ENCODE data around the gene ABCA1. TPM values are rescaled to one million over a fixed set of nuclear protein-coding genes. Genes with fewer than 3 reads are reported as not detected.

Gene ABCA1
- total and polyA plus RNA-seq, 2 of the 4 experiments (the other 2 are of a cell fraction), result 5.8 to 52.2 TPM

DNA sequence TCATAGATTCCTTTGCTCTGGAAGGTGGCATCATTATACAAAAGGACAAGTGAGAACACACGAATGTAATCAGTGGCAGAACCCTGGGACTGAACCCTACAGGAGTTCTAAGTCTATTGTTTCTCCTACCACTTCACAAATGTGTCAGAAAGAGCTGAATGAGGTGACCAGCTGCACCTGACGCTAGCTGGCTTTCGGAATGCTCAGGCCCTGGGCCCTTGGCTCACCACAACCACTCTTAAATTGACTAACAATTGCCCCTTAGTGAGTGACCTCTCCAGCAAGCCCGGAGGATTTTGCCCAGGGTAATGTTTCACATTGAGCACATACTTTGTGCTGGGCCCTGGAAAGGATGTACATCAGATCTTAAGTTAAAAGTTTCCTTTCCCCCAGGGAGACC is 41.2 kb upstream of the ABCA1 start:
- Histone ChIP-seq H3K4me1 (ENCODE audit: control insufficient read depth, insufficient read depth, low read length) (peaks cover 11% of the 10 kb centered on the region), H3K9me1 (ENCODE audit: insufficient read depth, low read length) (peaks cover 5% of the 10 kb centered on the region; the same call in 1 of the 2 replicates), H2BK120ac (ENCODE audit: low read depth, low read length) (peak overlapping the region; percentile 100), H3K4me2 (ENCODE audit: low read depth, low read length) (peak overlapping the region; percentile 42; the same call in 1 of the 2 replicates), H3K23ac (ENCODE audit: low read depth, low read length) (peak overlapping the region; percentile 59), H3K27ac (ENCODE audit: insufficient read depth, low read length) (peak overlapping the region; percentile 98; the same call in 1 of the 2 replicates), H2BK20ac (ENCODE audit: low read depth, low read length) (peak overlapping the region; percentile 78), H3K18ac (ENCODE audit: low read depth, low read length) (peak overlapping the region; percentile 77), H3K56ac (ENCODE audit: extremely low read depth, insufficient read depth, low read length) (peak overlapping the region; percentile 67), H3K27me3 (ENCODE audit: control insufficient read depth, insufficient read depth, low read length) (no peaks in the 10 kb centered on the region), H3K4me3 (ENCODE audit: insufficient read depth, low read depth, low read length) (no peak overlapping the region; the same call in 1 of the 2 replicates), H4K5ac (ENCODE audit: low read depth, low read length) (peak overlapping the region; percentile 47), H2BK5ac (ENCODE audit: low read depth, low read length, poor library complexity, severe bottlenecking) (peak overlapping the region; percentile 83), H2BK15ac (ENCODE audit: low read depth, low read length) (peak overlapping the region; percentile 46; the same call in 2 of the 3 replicates), H3K9me3 (ENCODE audit: control insufficient read depth, insufficient read depth, low read length) (no peaks in the 10 kb centered on the region), H3K4ac (ENCODE audit: low read depth, low read length) (peak overlapping the region; percentile 99), H3K14ac (replicated peaks; ENCODE audit: low read depth, low read length) (peak overlapping the region; percentile 69), H3K79me1 (ENCODE audit: low read depth in 1 of 2, low read length in 2 of 2) (no peaks in the 10 kb centered on the region), H3K9ac (ENCODE audit: low read depth, low read length) (peak overlapping the region; percentile 16), H4K8ac (ENCODE audit: low read depth in 2 of 2, low read length in 2 of 2) (peak overlapping the region; percentile 77 to 97; a peak in 3 of 4 replicates), H2AK9ac (replicated peaks; ENCODE audit: low read depth, low read length, poor library complexity) (peak overlapping the region; percentile 89), H4K91ac (ENCODE audit: insufficient read depth, low read depth, low read length) (peak overlapping the region; percentile 100), H2AK5ac (ENCODE audit: low read depth, low read length) (peak overlapping the region; percentile 74), H2AFZ (replicated peaks; ENCODE audit: low read length, poor library complexity) (peak overlapping the region; percentile 99), H4K20me1 (ENCODE audit: insufficient read depth, low read length) (no peaks in the 10 kb centered on the region), H3K36me3 (ENCODE audit: control insufficient read depth, insufficient read depth, low read length) (no peaks in the 10 kb centered on the region)
- TF ChIP-seq CHD1 (IDR thresholded peaks at IDR 0.05; ENCODE audit: low read depth, low read length) (no peak), BHLHE40 (IDR thresholded peaks at IDR 0.05; ENCODE audit: low read depth, low read length) (no peak), SMC3 (IDR thresholded peaks at IDR 0.05; ENCODE audit: low read depth, low read length) (no peak)
- TF ChIP-seq, protein P1, sequence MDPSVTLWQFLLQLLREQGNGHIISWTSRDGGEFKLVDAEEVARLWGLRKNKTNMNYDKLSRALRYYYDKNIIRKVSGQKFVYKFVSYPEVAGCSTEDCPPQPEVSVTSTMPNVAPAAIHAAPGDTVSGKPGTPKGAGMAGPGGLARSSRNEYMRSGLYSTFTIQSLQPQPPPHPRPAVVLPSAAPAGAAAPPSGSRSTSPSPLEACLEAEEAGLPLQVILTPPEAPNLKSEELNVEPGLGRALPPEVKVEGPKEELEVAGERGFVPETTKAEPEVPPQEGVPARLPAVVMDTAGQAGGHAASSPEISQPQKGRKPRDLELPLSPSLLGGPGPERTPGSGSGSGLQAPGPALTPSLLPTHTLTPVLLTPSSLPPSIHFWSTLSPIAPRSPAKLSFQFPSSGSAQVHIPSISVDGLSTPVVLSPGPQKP (IDR thresholded peaks at IDR 0.05; ENCODE audit: borderline replicate concordance, low read depth, low read length), result no peak
- ATAC-seq (ENCODE audit: low read depth) (no peak), DNase-seq (no peak)
- in situ Hi-C loops (cut with MboI; ENCODE audit: low sequenced_read_pairs) (no loop called here), intact Hi-C loops (cut with micrococcal nuclease) (loop anchor here (2.0 kb wide), 1 partner anchor 188 kb away; no protein-coding TSS in a partner anchor), dilution Hi-C loops (cut with HindIII; ENCODE audit: low sequenced_read_pairs, unreplicated experiment) (no loop called here)
- ChIA-PET CTCF (interaction anchor here (0.6 to 2.8 kb wide), 2 partner anchors 43 to 107 kb away, joined by 3 to 9 read pairs; no protein-coding TSS in a partner anchor), POLR2A (ENCODE audit: unreplicated experiment) (interaction anchor here (0.6 to 1.6 kb wide), 2 partner anchors 16 to 42 kb away, joined by 5 to 7 read pairs; partner anchors contain the start of gene ABCA1)
- 17% methylated on average over 1 of the region's 4 CpGs; no CpG with 5 or more reads in 1 of the 2 experiments for WGBS, 2 experiments (ENCODE audit: extremely low coverage in 2 of 2, insufficient read length in 1 of 2)
- BruUV-seq (replicated peaks), result no TSS peak
